CD4-positive, alpha-beta T cell treated with Interleukin-6 at 100 ng/mL for 8 hours (primary cell): ENCODE results near the gene RRP1B.
"Not testable (repeated sequence)": the region's sequence is repeated elsewhere in the genome, so short reads cannot be mapped to it uniquely, and the experiment has no call there.

Experiments used
- DNase-seq: peaks from one replicate; pipeline ENCODE4 v3.0.0-alpha.2; 2020; ENCODE audit warnings: mixed read lengths, low spot score

RRP1B gene

GRCh38 chr21:43697758-43698643 lies 38.6 kb downstream of the RRP1B start:
- no peak for DNase-seq

- not testable (repeated sequence) for DNase-seq
Measured at GRCh38 chr21:43699492-43699777, 40.1 kb downstream of the RRP1B start.

DNA sequence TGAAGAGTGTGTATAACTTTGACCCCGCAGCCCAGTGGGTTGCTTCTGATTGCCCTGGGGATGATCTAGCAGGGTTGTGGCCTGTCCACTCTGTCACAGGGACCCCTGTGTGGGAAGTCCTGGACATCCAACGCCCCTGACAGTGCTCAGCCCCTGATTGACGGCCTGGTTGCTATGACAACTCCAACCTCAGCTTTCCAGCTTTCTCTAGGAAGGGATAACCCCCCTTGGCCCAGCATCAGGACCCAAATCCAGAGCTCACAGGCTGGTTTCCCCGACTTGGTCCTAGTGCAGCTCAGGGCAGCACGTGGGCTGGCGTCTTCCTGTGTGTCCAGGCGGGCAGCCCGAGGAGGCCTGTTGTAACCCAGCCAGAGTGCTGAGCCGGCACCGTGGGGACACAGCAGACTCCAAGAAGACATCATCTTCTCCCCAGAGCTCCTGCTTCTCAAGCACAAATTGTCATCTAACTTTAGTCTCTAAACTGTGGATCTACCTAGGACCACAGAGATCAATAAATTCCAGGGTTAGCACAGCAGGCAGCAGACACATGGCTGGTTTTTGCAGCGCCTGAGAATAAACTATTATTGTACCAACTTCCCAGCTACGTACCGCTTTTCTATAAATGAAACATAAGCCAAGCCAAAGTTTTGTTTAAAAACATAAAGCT lies 40.7 kb downstream of the RRP1B start:
- no peak for DNase-seq

DNA sequence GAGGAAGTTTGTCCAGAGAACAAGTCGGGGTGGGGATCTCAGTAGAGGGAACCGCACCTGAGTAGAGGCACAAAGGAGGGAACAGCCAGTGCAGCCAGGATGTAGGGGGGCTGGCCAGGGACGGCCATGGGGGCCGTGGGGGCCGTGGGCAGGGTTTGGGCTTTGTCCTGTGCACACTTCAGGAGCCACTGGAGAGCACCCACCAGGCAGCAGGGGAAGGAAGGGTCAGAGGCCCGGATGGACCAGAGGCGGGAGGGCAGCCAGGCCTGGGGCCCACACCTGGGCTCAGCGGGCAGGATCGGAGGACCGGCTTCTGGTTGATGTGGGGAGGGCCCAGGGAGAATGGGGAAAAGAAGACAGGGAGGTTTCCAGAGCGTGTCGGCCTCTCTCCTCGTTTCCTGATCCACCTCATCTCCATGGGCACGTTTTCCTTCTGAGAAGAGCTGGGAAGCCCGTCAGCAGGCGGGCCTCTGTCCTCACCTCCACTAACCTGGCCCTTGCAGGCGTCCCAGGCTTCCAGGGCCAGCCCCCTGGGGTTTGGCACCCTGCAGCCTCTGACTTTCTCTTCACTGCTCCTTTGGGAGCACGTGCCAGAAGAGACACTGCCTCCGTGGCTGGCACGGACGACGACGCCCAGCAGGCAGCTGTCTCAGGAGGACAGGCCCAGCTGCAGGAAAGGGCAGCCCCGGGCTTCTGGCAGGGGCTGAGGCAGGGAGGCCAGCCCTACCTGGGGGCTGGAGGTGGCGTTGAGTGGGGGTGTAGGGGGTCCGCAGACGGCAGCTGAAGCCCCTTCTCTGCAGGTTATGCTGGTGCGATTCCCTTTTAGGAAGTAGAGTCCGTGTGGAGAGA lies 42.8 kb downstream of the RRP1B start:
- DNase-seq: no peak

DNA sequence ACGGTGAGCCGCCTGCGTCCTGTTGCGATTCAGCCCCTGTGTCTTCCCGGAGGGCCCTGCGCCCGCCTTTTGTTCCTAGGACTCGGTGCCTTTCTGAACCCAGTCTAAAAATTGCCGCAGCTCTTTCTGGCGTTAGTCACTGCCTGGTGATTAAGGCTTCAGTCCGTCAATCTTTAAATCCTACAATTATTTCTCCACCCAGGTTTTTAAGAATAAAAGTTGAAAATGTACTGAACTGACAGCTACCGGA lies 43.4 kb downstream of the RRP1B start:
- no peak for DNase-seq

GRCh38 chr21:43703035-43703880 lies 43.9 kb downstream of the RRP1B start:
- DNase-seq: no peak

DNA sequence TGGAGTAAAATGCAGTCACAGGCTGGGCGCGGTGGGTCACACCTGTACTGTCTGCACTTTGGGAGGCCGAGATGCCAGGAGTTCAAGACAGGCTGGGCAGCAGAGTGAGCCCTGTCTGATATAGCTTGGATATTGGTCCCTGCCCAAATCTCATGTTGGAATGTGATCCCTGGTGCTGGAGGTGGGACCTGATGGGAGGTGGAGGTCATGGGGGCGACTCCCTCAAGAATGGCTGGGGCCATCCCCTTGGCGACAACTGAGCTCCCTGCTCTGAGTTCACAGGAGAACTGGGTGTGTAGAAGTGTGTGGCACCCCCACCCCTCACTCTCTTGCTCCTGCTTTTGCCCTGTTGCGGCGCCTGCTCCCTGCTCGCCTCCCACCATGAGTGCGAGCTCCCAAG lies 48.1 kb downstream of the RRP1B start:
- DNase-seq: no peak

- DNase-seq: no peak
Measured at GRCh38 chr21:43708745-43709381, 49.5 kb downstream of the RRP1B start.

- no peak for DNase-seq
Measured at GRCh38 chr21:43712268-43712942, 53.0 kb downstream of the RRP1B start.

- not testable (repeated sequence) for DNase-seq
Measured at GRCh38 chr21:43713123-43713522, 53.8 kb downstream of the RRP1B start.

DNA sequence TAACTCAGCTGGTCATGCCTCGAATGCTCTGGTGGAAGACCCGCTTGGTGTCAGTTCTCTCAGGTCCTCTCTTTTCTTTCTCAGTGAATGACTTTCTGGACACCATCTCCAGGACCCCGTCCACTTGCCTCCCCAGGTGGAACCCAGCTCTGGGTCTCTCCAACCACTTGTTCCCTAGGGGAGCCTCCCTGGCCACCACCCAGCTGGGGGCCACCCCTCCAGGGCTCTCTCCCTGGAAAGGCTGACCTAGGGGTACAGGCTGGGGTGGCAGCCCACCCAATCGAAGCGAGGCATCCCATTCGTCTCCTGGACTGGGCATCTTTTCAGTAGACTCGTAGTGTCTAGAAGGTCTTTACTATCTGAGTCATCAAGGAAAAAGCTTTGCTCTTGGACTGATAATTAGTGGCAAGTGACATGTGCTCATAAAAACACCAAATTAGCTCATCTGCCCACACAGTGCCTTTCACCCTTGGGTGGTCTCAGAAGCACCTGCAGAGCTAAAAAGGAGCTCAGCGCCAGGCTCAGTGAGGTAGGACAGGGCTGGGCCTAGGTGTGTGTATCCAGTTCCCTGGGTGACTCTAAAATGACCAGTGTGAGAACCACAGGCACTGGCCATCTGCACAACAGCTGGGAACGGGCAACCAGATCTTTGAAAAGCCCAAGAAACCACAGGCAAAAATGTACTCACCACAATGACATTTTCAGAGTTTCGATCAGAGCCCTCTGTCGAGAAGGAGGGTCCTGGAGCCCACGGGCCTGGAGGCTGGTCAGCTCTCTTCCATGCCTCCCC lies 57.2 kb downstream of the RRP1B start:
- no peak for DNase-seq

GRCh38 chr21:43717166-43717853 lies 58.0 kb downstream of the RRP1B start:
- no peak for DNase-seq

GRCh38 chr21:43717967-43718871 lies 58.9 kb downstream of the RRP1B start:
- no peak for DNase-seq

DNA sequence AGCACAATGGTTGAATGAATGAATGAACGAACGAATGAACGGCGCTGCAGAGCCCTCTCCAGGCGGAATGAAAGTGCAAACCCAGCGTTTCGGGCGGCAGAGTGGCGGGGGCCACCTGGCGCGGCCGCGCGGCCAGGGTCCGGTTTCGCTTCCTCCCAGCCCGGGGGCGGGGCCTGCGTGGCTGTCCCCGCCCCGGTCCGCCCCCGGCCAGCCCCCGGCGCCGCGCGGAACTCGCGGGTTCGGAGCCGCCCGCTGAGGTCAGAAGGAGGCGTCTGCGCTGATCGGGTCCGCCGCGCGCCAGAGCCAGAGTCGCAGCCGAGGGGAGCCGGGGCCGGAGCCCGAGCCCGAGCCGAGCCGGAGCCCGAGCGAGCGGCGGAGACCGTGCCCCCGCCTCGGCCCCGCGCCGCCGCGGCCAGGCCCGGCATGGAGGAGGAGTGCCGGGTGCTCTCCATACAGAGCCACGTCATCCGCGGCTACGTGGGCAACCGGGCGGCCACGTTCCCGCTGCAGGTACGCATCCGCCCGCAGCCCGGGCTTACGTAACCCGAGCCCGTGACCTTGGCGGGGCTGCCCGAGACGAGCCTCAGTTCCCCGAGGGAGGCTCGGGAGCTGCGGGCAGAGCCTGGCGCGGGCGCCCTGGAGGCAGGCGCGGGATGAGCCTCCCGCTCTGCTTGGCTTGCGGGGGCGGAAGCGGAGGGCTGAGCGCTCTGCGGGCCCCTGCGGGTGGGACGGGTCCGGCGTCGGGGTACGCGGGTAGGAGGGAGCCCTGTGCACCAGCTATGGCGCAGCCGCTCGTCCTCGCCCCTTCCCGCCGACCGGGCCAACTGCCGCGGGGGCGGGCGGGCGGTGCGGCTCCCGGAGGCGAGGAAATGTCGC lies 59.8 kb downstream of the RRP1B start, which contains the start of gene PDXK:
Gene PDXK (plus strand): TSS at position 258 of the 876 bp plus-strand sequence. CDS start 166 bp downstream, at position 424.
- peak; percentile 66 for DNase-seq

DNA sequence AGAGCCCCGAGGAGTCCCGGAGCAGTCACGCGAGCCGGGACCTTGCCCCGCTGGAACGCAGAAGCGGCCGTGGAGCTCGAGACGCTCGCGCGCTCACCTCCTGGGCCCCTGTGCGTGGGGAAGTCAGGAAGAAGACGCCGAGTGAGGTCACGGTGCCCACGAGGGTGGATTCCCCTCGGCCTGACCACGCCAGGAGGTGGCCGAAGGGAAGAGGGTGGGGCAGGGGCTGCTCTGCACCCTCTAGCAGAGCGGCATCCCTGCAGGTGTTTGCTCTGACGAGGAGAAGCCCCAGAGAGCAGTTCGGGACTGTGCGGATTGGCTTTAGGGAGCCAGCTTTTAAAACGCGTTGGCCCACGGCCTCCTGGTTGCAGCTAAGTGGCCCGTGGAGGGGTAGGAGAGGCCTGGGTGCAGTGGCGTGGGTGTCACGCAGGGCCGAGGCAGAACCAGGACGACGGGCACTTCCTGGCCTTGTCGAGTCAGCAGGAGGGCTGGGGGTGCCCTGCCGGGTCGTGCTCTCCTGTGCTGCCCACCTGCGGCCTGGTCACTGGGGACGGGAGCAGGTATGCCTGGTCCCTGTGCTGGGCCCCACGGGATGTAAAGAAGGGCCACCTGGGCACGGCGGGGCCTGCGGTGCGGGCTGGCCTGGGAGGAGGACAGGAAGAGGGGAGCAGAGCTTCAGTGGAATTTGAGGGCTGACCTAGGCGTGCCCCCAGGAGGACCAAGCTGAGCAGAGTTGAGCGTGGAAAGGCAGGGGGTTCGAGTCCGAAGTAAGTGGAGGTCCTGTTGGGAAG lies 60.6 kb downstream of the RRP1B start:
- DNase-seq: no peak

GRCh38 chr21:43720539-43721166 lies 61.3 kb downstream of the RRP1B start:
- no peak for DNase-seq
